OCI-M1 (cell line): ENCODE data around the gene SRPK3.
"Not testable (repeated sequence)": the region's sequence is repeated elsewhere in the genome, so short reads cannot be mapped to it uniquely, and the experiment has no call there.

Source experiments
- DNase-seq: peaks from one replicate; lab custom pipeline; 2025; lab: John Stamatoyannopoulos, UW

The SRPK3 gene

GRCh38 chrX:153807976-153808375, 27.1 kb downstream of the SRPK3 start:
- no peak for DNase-seq

- no peak for DNase-seq
Observed at GRCh38 chrX:153812220-153812619, 31.4 kb downstream of the SRPK3 start.

- DNase-seq, result no peak
Observed at GRCh38 chrX:153813161-153813560, 32.3 kb downstream of the SRPK3 start.

- DNase-seq, result no peak
Observed at GRCh38 chrX:153814591-153815315, 33.9 kb downstream of the SRPK3 start.

- peak; percentile 69 for DNase-seq
Observed at GRCh38 chrX:153816831-153817690, 36.2 kb downstream of the SRPK3 start.

GRCh38 chrX:153818064-153818463, 37.2 kb downstream of the SRPK3 start:
- DNase-seq, result not testable (repeated sequence)

- no peak for DNase-seq
Observed at GRCh38 chrX:153818571-153819383, 37.9 kb downstream of the SRPK3 start.

- no peak for DNase-seq
Observed at GRCh38 chrX:153819384-153820040, 38.7 kb downstream of the SRPK3 start.

GRCh38 chrX:153820601-153821000, 39.8 kb downstream of the SRPK3 start:
- no peak for DNase-seq

GRCh38 chrX:153821066-153821465, 40.2 kb downstream of the SRPK3 start:
- no peak for DNase-seq

GRCh38 chrX:153824348-153824747, 43.5 kb downstream of the SRPK3 start:
- no peak for DNase-seq

- no peak for DNase-seq
Observed at GRCh38 chrX:153825042-153825441, 44.2 kb downstream of the SRPK3 start.

GRCh38 chrX:153827016-153827415, 46.2 kb downstream of the SRPK3 start:
- DNase-seq, result no peak

- DNase-seq, result no peak
Observed at GRCh38 chrX:153827903-153828302, 47.1 kb downstream of the SRPK3 start.

- no peak for DNase-seq
Observed at GRCh38 chrX:153828308-153828707, 47.5 kb downstream of the SRPK3 start.

- no peak for DNase-seq
Observed at GRCh38 chrX:153828723-153829548, 48.1 kb downstream of the SRPK3 start.

- no peak for DNase-seq
Observed at GRCh38 chrX:153829549-153829798, 48.6 kb downstream of the SRPK3 start.

GRCh38 chrX:153829799-153830639, 49.2 kb downstream of the SRPK3 start, which contains the start of gene PDZD4:
TSS of gene PDZD4 (minus strand) at chrX:153830544. CDS start at chrX:153830298, 246 bp downstream.
- DNase-seq, result no peak

- no peak for DNase-seq
Observed at GRCh38 chrX:153830640-153831428, 50.0 kb downstream of the SRPK3 start.
